ENCODE data around the gene FAM98C.
A peak's percentile ranks its signal among the peaks of the same experiment; 100 is the strongest.

FAM98C gene

DNA sequence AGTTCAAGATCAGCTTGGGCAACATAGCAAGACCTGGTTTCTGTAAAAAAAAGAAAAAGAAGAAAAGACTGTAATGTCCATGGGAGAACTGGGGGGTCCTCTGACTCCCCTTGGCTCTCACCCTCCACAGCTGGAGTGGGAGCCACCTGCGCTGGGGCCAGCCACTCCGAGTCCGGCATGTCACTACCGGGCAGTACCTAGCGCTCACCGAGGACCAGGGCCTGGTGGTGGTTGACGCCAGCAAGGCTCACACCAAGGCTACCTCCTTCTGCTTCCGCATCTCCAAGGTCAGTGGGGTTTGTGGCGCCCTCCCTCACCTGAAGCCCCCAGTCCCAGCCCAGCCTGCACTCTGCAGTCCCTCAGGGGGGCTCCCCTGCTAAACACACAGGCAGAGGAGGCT lies 45.3 kb downstream of the FAM98C start:
- DNase-seq (ENCODE audit: low read depth), result no peak
- H3K4me3 ChIP-seq (replicated peaks; ENCODE audit: low read depth, low read length), result no peak overlapping the region
- no peak for TF ChIP-seq CTCF (IDR thresholded peaks at IDR 0.05; ENCODE audit: low read length, missing control alignments)

DNA sequence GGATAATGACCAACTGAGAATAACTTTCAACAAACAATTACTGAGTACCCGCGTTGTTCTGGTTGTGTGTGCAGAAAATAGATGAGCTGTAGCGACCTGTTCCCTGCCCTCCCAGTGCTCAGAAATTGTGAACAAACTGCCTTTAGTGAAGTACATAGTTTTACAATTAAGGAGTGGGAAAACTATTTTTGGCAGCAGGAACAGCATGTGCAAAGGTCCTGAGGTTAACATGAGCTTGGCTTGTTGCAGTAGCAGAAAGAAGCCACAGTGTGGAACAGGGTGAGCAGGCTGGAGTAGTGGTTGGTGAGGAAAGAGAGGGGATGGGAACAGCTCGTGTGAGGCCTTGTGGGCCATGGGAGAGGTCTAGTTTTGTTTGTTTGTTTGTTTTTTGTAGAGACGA lies 46.6 kb downstream of the FAM98C start:
- no peak for DNase-seq (ENCODE audit: low read depth)
- H3K4me3 ChIP-seq (replicated peaks; ENCODE audit: low read depth, low read length), result no peak overlapping the region
- no peak for TF ChIP-seq CTCF (IDR thresholded peaks at IDR 0.05; ENCODE audit: low read length, missing control alignments)

DNA sequence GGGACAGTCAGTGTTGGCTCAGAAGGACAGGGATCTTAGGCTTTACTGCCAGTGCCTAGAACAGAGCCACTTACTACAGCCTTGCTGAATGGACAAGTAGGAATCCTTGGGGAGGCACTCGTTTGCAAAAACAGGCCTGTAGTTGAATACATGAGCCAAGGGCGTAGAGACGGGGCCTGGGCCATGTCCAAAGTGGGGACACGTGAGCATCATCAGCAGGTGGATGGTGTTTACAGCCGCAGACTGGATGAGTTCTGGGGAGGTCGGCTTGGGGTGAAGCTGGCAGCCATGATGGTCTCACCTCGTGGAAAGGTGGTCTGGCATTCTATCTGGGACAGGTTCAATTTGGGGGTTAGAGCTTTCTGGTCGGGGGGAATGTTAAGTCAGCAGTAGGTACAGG lies 48.1 kb downstream of the FAM98C start:
- H3K4me3 ChIP-seq (replicated peaks; ENCODE audit: low read depth, low read length), result no peak overlapping the region
- TF ChIP-seq CTCF (IDR thresholded peaks at IDR 0.05; ENCODE audit: low read length, missing control alignments), result no peak
- no peak for DNase-seq (ENCODE audit: low read depth)

DNA sequence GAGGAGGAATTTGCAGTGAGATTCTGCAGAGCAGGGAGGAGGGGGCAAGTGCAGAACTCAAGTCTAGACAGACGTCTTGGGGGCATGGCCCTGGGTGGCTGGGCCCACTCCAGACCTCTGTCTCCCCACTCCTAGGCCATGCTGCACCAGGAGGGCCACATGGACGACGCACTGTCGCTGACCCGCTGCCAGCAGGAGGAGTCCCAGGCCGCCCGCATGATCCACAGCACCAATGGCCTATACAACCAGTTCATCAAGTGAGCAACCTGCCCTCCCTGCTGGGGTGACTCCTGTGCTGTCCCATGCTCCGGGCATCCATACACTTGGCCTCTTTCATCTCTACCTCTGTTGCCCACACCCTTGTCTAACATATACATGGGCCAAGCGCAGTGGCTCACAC lies 48.7 kb downstream of the FAM98C start:
- no peak overlapping the region for H3K4me3 ChIP-seq (replicated peaks; ENCODE audit: low read depth, low read length)
- no peak for TF ChIP-seq CTCF (IDR thresholded peaks at IDR 0.05; ENCODE audit: low read length, missing control alignments)
- no peak for DNase-seq (ENCODE audit: low read depth)

- DNase-seq (ENCODE audit: low read depth), result no peak
- TF ChIP-seq CTCF (IDR thresholded peaks at IDR 0.05; ENCODE audit: low read length, missing control alignments), result no peak
- H3K4me3 ChIP-seq (replicated peaks; ENCODE audit: low read depth, low read length), result no peak overlapping the region
These were observed 49.8 kb downstream of the FAM98C start for GRCh38 chr19:38452430-38453366.

DNA sequence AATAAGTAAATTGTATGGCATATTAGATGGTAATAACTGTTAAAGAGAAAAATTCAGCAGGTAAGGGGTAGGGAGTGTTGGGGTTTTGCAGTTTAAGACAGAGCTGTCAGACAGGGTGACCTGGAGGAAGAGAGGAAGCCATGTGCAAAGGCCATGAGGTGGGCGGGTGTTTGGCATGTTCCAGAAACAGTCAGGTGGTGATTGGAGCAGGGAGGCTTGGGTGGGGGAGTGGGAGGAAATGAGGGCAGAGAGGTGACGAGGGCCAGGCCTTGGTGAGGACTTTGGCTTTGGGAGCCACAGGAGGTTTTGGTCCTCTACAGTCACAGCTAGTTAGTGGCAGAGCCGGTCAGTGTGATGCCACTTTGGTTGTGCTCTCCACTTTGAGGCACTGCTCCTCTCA lies 50.7 kb downstream of the FAM98C start:
- H3K4me3 ChIP-seq (replicated peaks; ENCODE audit: low read depth, low read length), result no peak overlapping the region
- no peak for DNase-seq (ENCODE audit: low read depth)
- TF ChIP-seq CTCF (IDR thresholded peaks at IDR 0.05; ENCODE audit: low read length, missing control alignments), result no peak

- no peak for TF ChIP-seq CTCF (IDR thresholded peaks at IDR 0.05; ENCODE audit: low read length, missing control alignments)
- DNase-seq (ENCODE audit: low read depth), result peak; percentile 31
- H3K4me3 ChIP-seq (replicated peaks; ENCODE audit: low read depth, low read length), result no peak overlapping the region
These were observed 52.1 kb downstream of the FAM98C start for GRCh38 chr19:38455031-38455430.

Measured in fibroblast of pulmonary artery (primary cell).